HepG2 (cell line): Measurements from ENCODE around the gene MLLT1. TPM values are rescaled to one million over a fixed set of nuclear protein-coding genes. Genes with fewer than 3 reads are reported as not detected.

Source experiments
- BORCS8-MEF2B ChIP-seq: sonication (generic); formaldehyde crosslinking; IDR thresholded peaks from 2 replicates; pipeline ENCODE4 v1.8.0; 2022; ENCODE audit warnings: mild to moderate bottlenecking, missing genetic modification reagents
- HIVEP1 ChIP-seq: sonication (generic); formaldehyde crosslinking; IDR thresholded peaks from 2 replicates; pipeline ENCODE4 v1.4.0; 2020; ENCODE audit warnings: mild to moderate bottlenecking, missing genetic modification reagents
- MEIS1 ChIP-seq: sonication (generic); formaldehyde crosslinking; IDR thresholded peaks from 2 replicates; pipeline ENCODE4 v1.9.0; 2021; ENCODE audit warnings: mild to moderate bottlenecking, missing genetic modification reagents, moderate library complexity, borderline replicate concordance
- RARG ChIP-seq: sonication (generic); formaldehyde crosslinking; IDR thresholded peaks from 2 replicates; pipeline ENCODE4 v1.4.0; 2020; ENCODE audit warnings: low read depth, mild to moderate bottlenecking, missing genetic modification reagents
- ZFP62 ChIP-seq: sonication (generic); formaldehyde crosslinking; IDR thresholded peaks from 2 replicates; pipeline ENCODE4 v1.4.0; 2020; ENCODE audit warnings: missing genetic modification reagents
- ZNF558 ChIP-seq: sonication (generic); formaldehyde crosslinking; IDR thresholded peaks from 2 replicates; pipeline ENCODE4 v1.9.0; 2022; ENCODE audit warnings: mild to moderate bottlenecking, missing genetic modification reagents, borderline replicate concordance
- ZNF598 ChIP-seq: sonication (generic); formaldehyde crosslinking; IDR thresholded peaks from 2 replicates; pipeline ENCODE4 v1.5.1; 2020; ENCODE audit warnings: mild to moderate bottlenecking, missing genetic modification reagents, borderline replicate concordance
- polyA plus RNA-seq, 8 experiments: library from polyadenylated mRNA; depleted of rRNA in 3 of 8; stranded (reverse) in 7 of 8; unstranded in 1 of 8; fragments of >200 nt; fragmentation: Illumina TruSeq in 4 of 8; extraction: Trizol in 4 of 8; gene quantifications; 2 replicates each; pipeline versions ENCODE4 v1.2.1 to v1.2.3, GENCODE V29; 2011 to 2016; ENCODE audit warnings: low read depth in 4 of 8, missing spikeins in 1 of 8, mixed read lengths in 1 of 8; ENCODE audit not compliant: insufficient read depth in 1 of 8
- total RNA-seq, 5 experiments: library from RNA; depleted of rRNA; stranded (reverse); fragments of >200 nt; fragmentation: Illumina TruSeq; extraction: Trizol; gene quantifications; 2 replicates each; pipeline ENCODE4 v1.2.3, GENCODE V29; 2016; ENCODE audit warnings: low read depth in 1 of 5
- TF ChIP-seq, protein P1 (sequence below): sonication (generic); formaldehyde crosslinking; IDR thresholded peaks from 2 replicates; pipeline ENCODE4 v1.8.0; 2022; ENCODE audit warnings: low read depth, missing genetic modification reagents
- TF ChIP-seq, protein P2 (sequence below): sonication (generic); formaldehyde crosslinking; IDR thresholded peaks from 2 replicates; pipeline ENCODE4 v1.4.0; 2020; ENCODE audit warnings: mild to moderate bottlenecking, missing genetic modification reagents, borderline replicate concordance
- TF ChIP-seq, protein P3 (sequence below): IDR thresholded peaks from 2 replicates; pipeline ENCODE4 v1.6.1; 2016; ENCODE audit warnings: low read depth, borderline replicate concordance
- TF ChIP-seq, protein P4 (sequence below): sonication (generic); formaldehyde crosslinking; conservative IDR thresholded peaks from 2 replicates; pipeline ENCODE4 v1.4.0; 2020; ENCODE audit warnings: missing genetic modification reagents
- TF ChIP-seq, protein P5 (sequence below): IDR thresholded peaks from 2 replicates; pipeline ENCODE4 v1.4.0; 2020; ENCODE audit warnings: mild to moderate bottlenecking, missing genetic modification reagents
- TF ChIP-seq, protein P6 (sequence below): sonication (generic); formaldehyde crosslinking; IDR thresholded peaks from 2 replicates; pipeline ENCODE4 v1.5.0; 2020; ENCODE audit warnings: missing genetic modification reagents

Gene MLLT1
- total and polyA plus RNA-seq, 2 of the 13 experiments (the other 11 are each of a cell fraction or from before 2014, with no cell fraction given) = 11.7 to 12.2 TPM

DNA sequence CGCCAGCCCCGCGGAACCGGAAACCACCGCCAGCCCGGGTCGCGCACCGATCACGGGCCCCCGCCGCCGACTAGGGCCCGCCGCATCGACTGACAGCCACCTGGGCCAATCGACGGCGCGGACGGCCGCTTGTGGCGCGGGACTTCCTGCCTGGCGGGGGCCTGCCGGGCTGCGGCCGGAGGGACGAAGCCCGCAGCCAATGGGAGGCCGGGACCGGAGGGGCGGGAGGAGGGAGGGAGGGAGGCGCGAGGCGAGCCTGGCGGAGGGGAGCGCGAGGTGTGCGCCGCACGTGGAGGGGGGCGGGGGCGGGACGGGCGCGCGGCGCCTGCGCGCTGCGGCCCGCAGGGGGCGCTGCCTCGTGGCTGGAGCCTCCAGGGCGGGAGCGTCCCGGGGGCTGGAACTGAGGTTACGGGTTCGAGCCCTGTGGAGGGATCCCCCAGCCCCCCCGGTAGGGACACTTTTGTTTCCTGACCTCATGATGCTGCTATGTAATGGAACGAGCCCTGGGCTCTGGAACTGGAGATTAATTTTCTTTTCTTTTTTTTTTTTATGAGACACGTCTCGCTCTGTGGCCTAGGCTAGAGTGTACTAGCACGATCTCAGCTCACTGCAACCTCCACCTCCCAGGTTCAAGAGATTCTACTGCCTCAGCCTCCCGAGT lies at the start of gene MLLT1 (continued):
- TF ChIP-seq, protein P1, sequence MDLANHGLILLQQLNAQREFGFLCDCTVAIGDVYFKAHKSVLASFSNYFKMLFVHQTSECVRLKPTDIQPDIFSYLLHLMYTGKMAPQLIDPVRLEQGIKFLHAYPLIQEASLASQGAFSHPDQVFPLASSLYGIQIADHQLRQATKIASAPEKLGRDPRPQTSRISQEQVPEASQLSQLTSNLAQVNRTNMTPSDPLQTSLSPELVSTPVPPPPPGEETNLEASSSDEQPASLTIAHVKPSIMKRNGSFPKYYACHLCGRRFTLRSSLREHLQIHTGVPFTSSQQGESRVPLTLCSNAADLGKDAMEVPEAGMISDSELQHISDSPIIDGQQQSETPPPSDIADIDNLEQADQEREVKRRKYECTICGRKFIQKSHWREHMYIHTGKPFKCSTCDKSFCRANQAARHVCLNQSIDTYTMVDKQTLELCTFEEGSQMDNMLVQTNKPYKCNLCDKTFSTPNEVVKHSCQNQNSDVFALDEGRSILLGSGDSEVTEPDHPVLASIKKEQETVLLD = peak; percentile 98
- TF ChIP-seq, protein P2, sequence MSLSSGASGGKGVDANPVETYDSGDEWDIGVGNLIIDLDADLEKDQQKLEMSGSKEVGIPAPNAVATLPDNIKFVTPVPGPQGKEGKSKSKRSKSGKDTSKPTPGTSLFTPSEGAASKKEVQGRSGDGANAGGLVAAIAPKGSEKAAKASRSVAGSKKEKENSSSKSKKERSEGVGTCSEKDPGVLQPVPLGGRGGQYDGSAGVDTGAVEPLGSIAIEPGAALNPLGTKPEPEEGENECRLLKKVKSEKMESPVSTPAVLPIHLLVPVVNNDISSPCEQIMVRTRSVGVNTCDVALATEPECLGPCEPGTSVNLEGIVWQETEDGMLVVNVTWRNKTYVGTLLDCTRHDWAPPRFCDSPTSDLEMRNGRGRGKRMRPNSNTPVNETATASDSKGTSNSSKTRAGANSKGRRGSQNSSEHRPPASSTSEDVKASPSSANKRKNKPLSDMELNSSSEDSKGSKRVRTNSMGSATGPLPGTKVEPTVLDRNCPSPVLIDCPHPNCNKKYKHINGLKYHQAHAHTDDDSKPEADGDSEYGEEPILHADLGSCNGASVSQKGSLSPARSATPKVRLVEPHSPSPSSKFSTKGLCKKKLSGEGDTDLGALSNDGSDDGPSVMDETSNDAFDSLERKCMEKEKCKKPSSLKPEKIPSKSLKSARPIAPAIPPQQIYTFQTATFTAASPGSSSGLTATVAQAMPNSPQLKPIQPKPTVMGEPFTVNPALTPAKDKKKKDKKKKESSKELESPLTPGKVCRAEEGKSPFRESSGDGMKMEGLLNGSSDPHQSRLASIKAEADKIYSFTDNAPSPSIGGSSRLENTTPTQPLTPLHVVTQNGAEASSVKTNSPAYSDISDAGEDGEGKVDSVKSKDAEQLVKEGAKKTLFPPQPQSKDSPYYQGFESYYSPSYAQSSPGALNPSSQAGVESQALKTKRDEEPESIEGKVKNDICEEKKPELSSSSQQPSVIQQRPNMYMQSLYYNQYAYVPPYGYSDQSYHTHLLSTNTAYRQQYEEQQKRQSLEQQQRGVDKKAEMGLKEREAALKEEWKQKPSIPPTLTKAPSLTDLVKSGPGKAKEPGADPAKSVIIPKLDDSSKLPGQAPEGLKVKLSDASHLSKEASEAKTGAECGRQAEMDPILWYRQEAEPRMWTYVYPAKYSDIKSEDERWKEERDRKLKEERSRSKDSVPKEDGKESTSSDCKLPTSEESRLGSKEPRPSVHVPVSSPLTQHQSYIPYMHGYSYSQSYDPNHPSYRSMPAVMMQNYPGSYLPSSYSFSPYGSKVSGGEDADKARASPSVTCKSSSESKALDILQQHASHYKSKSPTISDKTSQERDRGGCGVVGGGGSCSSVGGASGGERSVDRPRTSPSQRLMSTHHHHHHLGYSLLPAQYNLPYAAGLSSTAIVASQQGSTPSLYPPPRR = 0 out of 2 replicates have a peak, but pooled peaks have one; percentile 17
- TF ChIP-seq BORCS8-MEF2B (CRISPR knock-in tag) = peak; percentile 51; the same call in 1 of the 2 replicates
- no peak for TF ChIP-seq ZFP62 (CRISPR knock-in tag)
- 0 out of 2 replicates have a peak, but pooled peaks have one; percentile 59 for TF ChIP-seq MEIS1 (CRISPR knock-in tag)
- TF ChIP-seq, protein P3, sequence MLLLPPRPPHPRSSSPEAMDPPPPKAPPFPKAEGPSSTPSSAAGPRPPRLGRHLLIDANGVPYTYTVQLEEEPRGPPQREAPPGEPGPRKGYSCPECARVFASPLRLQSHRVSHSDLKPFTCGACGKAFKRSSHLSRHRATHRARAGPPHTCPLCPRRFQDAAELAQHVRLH (CRISPR knock-in tag) = peak; percentile 89; the same call in 1 of the 2 replicates
- TF ChIP-seq RARG (CRISPR knock-in tag) = no peak
- peak; percentile 50; the same call in 1 of the 2 replicates for TF ChIP-seq ZNF558
- TF ChIP-seq, protein P4, sequence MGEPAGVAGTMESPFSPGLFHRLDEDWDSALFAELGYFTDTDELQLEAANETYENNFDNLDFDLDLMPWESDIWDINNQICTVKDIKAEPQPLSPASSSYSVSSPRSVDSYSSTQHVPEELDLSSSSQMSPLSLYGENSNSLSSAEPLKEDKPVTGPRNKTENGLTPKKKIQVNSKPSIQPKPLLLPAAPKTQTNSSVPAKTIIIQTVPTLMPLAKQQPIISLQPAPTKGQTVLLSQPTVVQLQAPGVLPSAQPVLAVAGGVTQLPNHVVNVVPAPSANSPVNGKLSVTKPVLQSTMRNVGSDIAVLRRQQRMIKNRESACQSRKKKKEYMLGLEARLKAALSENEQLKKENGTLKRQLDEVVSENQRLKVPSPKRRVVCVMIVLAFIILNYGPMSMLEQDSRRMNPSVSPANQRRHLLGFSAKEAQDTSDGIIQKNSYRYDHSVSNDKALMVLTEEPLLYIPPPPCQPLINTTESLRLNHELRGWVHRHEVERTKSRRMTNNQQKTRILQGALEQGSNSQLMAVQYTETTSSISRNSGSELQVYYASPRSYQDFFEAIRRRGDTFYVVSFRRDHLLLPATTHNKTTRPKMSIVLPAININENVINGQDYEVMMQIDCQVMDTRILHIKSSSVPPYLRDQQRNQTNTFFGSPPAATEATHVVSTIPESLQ (CRISPR knock-in tag) = peak; percentile 72; the same call in 1 of the 2 replicates
- TF ChIP-seq, protein P5, sequence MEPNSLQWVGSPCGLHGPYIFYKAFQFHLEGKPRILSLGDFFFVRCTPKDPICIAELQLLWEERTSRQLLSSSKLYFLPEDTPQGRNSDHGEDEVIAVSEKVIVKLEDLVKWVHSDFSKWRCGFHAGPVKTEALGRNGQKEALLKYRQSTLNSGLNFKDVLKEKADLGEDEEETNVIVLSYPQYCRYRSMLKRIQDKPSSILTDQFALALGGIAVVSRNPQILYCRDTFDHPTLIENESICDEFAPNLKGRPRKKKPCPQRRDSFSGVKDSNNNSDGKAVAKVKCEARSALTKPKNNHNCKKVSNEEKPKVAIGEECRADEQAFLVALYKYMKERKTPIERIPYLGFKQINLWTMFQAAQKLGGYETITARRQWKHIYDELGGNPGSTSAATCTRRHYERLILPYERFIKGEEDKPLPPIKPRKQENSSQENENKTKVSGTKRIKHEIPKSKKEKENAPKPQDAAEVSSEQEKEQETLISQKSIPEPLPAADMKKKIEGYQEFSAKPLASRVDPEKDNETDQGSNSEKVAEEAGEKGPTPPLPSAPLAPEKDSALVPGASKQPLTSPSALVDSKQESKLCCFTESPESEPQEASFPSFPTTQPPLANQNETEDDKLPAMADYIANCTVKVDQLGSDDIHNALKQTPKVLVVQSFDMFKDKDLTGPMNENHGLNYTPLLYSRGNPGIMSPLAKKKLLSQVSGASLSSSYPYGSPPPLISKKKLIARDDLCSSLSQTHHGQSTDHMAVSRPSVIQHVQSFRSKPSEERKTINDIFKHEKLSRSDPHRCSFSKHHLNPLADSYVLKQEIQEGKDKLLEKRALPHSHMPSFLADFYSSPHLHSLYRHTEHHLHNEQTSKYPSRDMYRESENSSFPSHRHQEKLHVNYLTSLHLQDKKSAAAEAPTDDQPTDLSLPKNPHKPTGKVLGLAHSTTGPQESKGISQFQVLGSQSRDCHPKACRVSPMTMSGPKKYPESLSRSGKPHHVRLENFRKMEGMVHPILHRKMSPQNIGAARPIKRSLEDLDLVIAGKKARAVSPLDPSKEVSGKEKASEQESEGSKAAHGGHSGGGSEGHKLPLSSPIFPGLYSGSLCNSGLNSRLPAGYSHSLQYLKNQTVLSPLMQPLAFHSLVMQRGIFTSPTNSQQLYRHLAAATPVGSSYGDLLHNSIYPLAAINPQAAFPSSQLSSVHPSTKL = peak; percentile 45; the same call in 1 of the 2 replicates
- TF ChIP-seq, protein P6, sequence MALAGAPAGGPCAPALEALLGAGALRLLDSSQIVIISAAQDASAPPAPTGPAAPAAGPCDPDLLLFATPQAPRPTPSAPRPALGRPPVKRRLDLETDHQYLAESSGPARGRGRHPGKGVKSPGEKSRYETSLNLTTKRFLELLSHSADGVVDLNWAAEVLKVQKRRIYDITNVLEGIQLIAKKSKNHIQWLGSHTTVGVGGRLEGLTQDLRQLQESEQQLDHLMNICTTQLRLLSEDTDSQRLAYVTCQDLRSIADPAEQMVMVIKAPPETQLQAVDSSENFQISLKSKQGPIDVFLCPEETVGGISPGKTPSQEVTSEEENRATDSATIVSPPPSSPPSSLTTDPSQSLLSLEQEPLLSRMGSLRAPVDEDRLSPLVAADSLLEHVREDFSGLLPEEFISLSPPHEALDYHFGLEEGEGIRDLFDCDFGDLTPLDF (CRISPR knock-in tag) = 0 out of 2 replicates have a peak, but pooled peaks have one; percentile 14
- TF ChIP-seq HIVEP1 (CRISPR knock-in tag) = no peak
- TF ChIP-seq ZNF598 (CRISPR knock-in tag) = no peak
